HG03039 (cell line): ENCODE measurements around the gene MGST2.

Experiments used
- ATAC-seq: cut with Tn5 transposase; IDR thresholded peaks from one replicate; pipeline ENCODE4 v1.9.1; 2021; ENCODE audit warnings: mild to moderate bottlenecking, moderate library complexity; ENCODE audit not compliant: unreplicated experiment

MGST2 gene

DNA sequence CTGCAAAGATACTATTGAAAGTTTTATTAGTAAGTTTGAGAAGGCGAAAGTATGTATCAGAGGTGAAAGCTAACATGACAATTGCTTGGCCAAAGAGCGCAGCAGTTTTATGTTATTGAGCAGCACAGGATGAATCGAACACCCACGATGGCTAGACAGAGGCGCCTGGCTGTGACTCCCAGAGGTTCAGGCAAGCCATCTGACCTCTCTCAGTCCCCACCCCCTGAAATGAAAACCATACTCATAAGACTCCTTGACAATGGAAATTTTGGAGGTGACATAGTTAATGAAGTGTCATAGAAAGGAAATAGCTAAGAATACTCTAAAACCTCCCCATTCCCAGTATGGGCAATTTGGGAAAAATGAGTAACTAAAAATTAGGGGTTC is 70.6 kb downstream of the MGST2 start:
- no peak for ATAC-seq

DNA sequence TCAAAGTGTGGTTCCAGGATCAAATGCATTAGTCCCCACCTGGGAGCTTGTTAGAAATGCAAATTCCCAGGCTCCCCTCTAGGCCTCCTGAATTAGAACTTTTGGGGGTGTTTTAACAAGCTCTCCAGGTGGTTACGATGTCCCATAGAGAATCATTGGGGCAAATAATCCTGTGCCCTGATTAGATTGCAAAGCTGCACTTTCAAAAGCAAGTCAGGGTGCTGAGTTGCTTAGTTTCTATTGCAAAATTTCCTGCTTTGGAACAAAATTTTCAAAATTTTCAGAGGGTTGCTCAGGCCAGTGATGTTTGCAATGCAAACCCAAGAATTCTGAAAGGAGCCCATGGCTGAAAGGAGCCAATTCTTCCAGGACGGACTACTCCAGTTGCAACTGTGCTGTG is 71.0 kb downstream of the MGST2 start:
- no peak for ATAC-seq

DNA sequence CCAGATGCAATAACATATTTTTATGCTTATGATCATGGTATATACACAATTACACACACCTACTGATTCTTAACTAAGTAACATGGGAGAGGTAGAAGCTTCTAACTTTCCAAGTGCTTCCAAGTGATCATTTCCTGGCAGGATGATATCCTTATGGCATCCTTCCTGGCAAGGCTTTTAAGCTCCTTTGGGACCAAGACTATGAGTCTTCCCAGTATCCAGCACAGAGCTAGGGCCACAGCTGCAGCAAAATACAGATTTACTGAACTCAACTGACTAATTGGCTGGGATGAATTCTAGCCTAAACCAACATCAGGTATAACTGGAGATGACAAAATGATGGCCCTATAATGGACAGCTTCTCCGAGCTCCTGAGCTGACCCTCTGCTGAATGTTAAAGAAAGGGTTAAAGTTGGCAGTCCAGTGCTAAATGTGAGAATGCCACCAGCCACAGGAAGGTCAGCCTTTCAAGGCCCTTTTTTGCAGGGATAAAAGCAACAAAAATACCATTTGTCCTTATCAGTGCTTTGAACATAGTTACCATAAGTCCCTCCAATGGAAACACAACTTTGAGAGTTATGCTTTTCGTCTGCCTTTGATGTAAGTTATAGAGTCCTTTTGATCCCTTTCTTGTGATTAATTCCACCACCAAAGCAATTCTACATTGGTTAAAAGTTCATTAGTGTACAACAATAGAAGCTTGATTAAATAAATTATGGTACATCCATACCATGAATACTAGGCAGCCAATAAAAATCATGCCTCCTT is 73.4 kb downstream of the MGST2 start:
- ATAC-seq = no peak

DNA sequence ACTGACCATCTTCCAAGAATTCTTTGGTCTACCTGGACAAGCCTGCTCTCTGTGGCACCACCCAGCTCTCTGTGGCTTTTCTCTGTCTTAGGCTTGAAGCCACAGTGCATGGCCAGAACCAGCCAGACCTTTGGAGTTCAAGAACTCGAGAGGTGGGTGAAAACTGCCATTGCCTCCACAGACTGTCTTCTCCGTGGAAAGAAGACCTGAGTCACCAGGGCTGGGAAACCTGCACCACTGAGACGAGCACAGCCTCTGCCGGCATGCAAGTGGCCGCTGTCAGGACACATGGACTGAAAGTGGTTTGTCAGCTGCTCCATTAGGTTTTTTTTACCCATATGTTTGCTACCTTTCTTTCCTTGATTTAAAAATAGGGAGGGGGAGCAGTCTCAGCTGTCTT is 74.5 kb downstream of the MGST2 start:
- ATAC-seq = no peak

DNA sequence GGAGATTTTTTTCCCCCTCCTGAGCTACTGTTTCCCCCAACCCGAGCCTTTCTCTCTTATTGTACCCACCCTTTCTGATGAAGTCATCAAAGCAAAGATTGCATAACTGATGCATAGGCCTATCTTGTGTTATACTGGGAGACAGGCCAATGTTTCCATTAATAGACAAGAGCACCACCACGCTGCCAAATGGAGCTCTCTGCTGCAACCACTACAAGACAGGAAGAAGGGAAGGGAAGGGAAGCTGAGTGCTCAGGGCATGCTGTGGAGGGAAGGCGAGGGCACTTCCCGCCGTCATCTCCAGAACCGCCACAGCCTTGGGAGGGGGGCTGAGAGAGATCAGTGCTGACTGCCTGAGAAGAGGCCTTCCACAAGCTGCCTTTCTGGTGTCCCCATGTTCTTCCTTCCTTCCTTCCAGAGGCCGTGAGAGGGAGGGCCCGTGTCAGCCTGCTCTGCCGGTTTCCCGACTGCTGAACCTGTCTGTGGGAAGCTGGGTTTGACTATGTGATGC is 75.0 kb downstream of the MGST2 start:
- no peak for ATAC-seq

DNA sequence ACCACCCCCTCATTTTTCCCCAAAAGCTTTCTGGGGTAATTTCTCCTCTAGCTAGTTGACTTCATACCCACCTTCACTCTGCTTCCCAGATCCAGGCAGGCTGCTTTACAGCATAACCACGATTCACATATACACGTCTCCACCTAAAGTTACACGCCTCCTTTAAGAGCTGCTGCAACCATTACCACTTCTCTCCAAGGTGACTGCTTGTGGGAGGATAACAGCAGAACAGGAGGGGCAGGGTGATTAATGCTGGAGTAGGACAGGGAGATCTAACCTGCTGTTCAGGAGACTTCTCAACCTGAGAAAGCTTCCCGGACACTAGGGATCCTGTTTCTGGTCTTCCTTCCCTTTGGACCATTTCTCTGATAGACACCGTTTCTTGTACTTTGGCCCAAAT is 77.4 kb downstream of the MGST2 start:
- no peak for ATAC-seq

DNA sequence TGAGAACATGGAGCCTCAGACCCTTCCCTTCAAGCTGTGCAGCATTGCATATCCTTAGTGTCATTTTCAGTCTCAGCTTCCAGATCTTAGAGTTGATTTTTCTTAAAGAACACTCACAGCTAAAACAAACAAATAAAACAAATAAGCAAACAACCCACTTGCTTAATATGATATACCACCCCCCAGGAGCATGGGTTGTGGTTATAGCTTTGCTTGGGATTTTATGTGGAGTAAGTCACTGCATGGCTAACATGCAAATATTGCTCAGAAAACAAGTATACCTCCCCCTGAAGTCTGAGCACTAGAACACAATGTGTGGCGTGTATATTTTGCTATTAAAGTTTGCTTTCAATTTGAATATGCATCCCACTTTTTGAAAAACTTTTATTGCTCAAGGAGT is 78.6 kb downstream of the MGST2 start:
- ATAC-seq = no peak

DNA sequence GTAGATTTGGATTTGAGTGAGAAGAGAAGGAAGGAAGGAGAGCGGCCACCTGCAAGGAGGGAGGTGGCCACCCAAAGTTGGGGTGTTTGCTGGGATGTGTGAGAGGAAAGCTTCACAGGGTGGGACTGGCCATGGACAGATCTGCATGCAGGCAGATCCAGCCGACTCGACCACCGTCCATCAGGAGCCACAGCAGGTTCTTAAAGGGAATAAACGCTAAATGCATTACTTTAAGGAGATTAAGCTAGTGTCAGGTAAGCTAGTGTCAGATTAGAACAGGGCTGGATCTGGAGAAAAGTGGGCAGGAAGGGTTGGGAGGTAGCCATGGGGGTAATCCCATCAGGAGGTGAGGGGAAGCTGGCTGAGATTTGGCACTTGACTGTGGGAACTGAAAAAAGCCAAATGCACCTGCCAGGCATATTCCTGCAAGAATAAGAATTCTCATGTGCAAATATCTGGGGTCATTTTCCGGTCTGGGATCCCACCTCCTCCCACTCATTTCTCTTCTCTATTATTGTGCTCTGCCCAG is 79.6 kb downstream of the MGST2 start:
- no peak for ATAC-seq

DNA sequence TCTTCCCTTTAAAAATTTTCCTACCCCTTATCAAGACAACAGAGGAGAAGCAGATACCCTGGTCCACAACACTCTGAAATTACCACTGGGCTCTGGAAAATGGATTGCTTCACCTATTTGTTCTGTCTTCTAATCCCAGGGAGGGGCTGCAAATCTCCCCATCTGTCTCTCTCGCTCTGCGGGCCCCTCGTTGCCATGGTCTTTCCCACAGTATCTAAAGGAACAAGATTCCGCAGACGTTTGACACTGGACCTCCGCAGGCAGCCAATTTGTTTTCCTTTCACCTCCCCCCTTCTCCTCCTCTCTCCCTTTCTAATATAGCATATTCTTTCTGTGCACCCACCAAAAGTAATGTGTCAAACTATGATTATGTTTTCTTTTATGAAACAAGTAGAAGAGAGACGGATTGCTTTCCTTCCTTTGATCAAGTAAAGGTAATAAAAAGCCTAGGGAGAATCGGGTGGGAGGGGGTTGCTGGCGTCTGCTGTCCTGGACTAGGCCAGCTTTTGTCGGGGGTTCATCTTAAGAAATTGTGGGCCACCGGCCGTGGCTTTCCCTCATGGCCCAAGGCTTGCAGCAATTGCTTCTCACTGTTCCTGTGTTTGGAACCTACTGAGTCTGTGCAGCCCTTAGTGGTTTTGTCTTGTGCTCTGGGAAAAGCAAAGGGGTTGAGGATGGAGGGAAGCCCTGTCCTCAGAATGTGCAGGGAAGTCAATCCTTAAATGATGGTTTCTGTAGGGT is 81.0 kb downstream of the MGST2 start:
- ATAC-seq = no peak

DNA sequence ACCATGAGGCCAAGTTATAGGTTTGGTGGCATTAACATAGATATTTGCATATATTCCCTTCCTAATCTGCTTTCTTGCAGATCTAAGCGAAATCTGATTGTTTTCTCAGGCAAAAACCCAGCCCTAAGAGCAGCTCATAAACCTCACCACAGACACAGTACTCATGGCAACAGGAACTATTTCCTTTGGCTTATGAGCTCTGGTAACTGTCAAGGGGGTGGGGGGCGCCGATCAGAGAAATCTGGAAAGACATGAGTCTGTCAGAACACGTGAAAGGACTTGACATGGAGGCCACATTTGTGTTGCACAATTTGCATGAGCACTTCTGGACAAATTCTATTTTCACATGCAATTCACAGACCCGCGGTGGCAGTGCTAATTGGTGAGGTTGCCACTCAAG is 83.7 kb downstream of the MGST2 start:
- ATAC-seq = no peak

DNA sequence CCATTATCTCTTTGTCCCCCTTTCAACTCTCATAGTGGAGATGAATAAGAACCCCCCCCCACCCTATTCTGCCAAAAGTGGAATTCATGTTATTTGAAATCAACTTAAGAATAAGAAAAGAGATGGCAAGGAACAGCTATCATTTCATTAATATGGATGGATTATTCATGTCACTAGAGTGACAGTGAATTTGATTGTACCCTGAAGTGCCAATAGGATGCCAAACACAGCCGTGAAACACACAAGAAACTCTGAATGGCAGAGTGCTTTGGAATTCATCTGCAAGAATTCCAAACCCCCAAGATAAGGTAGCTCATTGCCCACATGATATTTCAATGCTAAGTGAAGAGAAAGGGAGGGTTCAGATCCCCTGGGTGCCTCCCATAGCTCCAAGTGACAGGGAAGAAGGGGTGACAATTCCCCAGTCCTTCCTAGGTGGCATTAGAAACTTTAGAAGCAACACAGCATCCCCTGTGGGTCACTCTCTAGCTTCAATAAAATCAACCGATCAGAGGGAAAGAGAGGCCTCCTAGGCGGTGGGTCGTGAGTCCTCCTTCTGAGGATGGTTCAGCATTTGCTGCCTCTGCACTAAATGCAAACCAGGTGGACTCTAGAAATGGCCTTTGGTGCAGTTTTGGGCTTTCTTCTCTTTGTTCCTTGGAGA is 84.3 kb downstream of the MGST2 start:
- ATAC-seq = no peak

DNA sequence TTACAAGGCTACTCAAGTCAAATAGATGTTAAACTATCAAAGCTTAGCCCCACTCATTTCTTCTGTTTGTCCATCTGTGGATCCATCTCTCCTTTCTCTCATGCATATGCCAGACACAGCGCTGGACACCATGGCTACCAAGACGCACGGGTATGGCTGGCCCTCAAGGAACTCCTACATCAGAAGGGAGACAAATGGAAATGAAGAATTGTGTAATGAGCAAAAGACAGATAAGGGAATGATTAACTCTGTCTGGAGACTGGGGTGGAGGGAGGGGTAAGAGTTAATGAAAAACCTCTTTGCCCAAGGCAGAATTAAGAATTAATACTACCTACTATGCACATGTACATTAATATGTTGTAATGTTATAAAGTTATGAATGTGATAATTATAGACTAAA is 88.1 kb downstream of the MGST2 start:
- no peak for ATAC-seq
